ENCODE results near the gene LYSMD2.

- TF ChIP-seq CTCF (IDR thresholded peaks at IDR 0.05), result no peak
- no peak for TF ChIP-seq POLR2A (IDR thresholded peaks at IDR 0.05)
Measured at GRCh38 chr15:51770902-51771301, 33.4 kb upstream of the LYSMD2 start.

All from right lobe of liver (tissue), 4 donors.